Caco-2 (cell line): ENCODE measurements around the gene PDCD6IP. TPM values are rescaled to one million over a fixed set of nuclear protein-coding genes. Genes with fewer than 3 reads are reported as not detected.

ENCODE experiments used
- BruUV-seq: library from RNA; stranded (reverse); fragments of 400-500 nt; replicated peaks from 2 replicates; lab custom pipeline; 2021; lab: Mats Ljungman, UMichigan
- CTCF ChIA-PET: fragments of 300-600 bp; sonication (Branson Sonifier 250); formaldehyde crosslinking; loops from one replicate; lab custom pipeline; 2022; ENCODE audit warnings: antibody characterized with exemption; lab: Charles Lee
- POLR2A ChIA-PET: fragments of 300-600 bp; sonication (Branson Sonifier 250); formaldehyde crosslinking; loops from one replicate; lab custom pipeline; 2022; ENCODE audit warnings: antibody characterized with exemption; lab: Charles Lee
- DNase-seq, 2 experiments: peaks; one replicate each; pipeline versions ENCODE4 v3.0.0 to v3.0.0-alpha.2; 2020 to 2022
- H3K27me3 ChIP-seq: replicated peaks from 2 replicates; pipeline ENCODE4 v1.6.0; 2011; ENCODE audit warnings: low read length; ENCODE audit not compliant: control insufficient read depth, insufficient read depth
- H3K36me3 ChIP-seq: 2 replicates; pipeline ENCODE4 v1.5.1; 2011; ENCODE audit warnings: low read length; ENCODE audit not compliant: control insufficient read depth, insufficient read depth
- H3K4me1 ChIP-seq: fragments of 250-450 bp; sonication (Bioruptor Pico); 2 replicates; pipeline ENCODE4 v1.5.1; 2020; ENCODE audit warnings: mild to moderate bottlenecking
- H3K4me3 ChIP-seq: 2 replicates; pipeline ENCODE4 v1.5.1; 2011; ENCODE audit warnings: low read depth, mild to moderate bottlenecking, control low read depth, low read length
- H3K9me3 ChIP-seq: fragments of 250-450 bp; sonication (Bioruptor Pico); 2 replicates; pipeline ENCODE4 v1.5.1; 2020; ENCODE audit warnings: mild to moderate bottlenecking, moderate library complexity
- H3K27ac Mint-ChIP-seq: one replicate; pipeline ENCODE4 v1.8.0; 2022; ENCODE audit warnings: mixed read lengths; ENCODE audit not compliant: unreplicated experiment
- H3K27me3 Mint-ChIP-seq: one replicate; pipeline ENCODE4 v1.8.0; 2022; ENCODE audit warnings: mixed read lengths; ENCODE audit not compliant: insufficient read depth, unreplicated experiment
- H3K36me3 Mint-ChIP-seq: one replicate; pipeline ENCODE4 v1.8.0; 2022; ENCODE audit warnings: mild to moderate bottlenecking, mixed read lengths; ENCODE audit not compliant: insufficient read depth, unreplicated experiment
- H3K4me1 Mint-ChIP-seq: one replicate; pipeline ENCODE4 v1.8.0; 2022; ENCODE audit warnings: low read depth, mixed read lengths; ENCODE audit not compliant: unreplicated experiment
- H3K4me3 Mint-ChIP-seq: one replicate; pipeline ENCODE4 v1.8.0; 2022; ENCODE audit warnings: mild to moderate bottlenecking, moderate library complexity, mixed read lengths; ENCODE audit not compliant: unreplicated experiment
- H3K9me3 Mint-ChIP-seq: one replicate; pipeline ENCODE4 v1.8.0; 2022; ENCODE audit warnings: mixed read lengths; ENCODE audit not compliant: unreplicated experiment
- CTCF ChIP-seq, 2 experiments: fragments of 200-600 bp in 1 of 2; IDR thresholded peaks; 1 replicate in 1 of 2; 2 replicates in 1 of 2; pipeline versions ENCODE4 v1.5.1 to v1.8.0; 2011 to 2022; ENCODE audit warnings: antibody characterized with exemption in 1 of 2, control low read depth in 1 of 2, inconsistent platforms in 1 of 2, low read depth in 1 of 2, low read length in 1 of 2, mild to moderate bottlenecking in 1 of 2, moderate library complexity in 1 of 2; ENCODE audit not compliant: insufficient read depth in 1 of 2, severe bottlenecking in 1 of 2, unreplicated experiment in 1 of 2
- intact Hi-C: fragments of 100-400 bp; cut with micrococcal nuclease; formaldehyde crosslinking; loops from one replicate; pipeline ENCODE4 v1.10.0; 2022; ENCODE audit not compliant: unreplicated experiment
- total RNA-seq: library from RNA; stranded (reverse); gene quantifications from 2 replicates; pipeline ENCODE4 v1.2.3, GENCODE V29; 2022

The PDCD6IP gene
- total RNA-seq, 1 experiment from 2014 or later: 185 TPM

DNA sequence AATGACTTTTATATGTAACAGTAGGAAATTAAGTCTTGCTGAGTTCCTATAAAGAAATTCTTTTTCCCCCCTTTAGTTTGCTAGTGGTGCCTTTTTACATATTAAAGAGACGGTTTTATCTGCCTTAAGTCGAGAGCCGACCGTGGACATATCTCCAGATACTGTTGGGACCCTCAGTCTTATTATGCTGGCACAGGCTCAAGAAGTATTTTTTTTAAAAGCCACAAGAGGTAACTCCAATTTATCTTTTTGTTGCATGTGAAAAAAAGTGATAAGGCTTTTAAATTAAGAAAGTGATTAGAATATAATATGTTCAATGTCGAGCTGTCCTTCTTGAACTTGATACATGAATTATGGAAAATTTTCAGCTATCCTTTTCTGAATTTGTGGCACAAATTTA is 26.7 kb downstream of the PDCD6IP start:
- DNase-seq: no peak
- H3K4me1 Mint-ChIP-seq: no peaks in the 10 kb centered on the region
- no peak overlapping the region for H3K4me3 ChIP-seq
- no peak overlapping the region for H3K27ac Mint-ChIP-seq
- POLR2A ChIA-PET: no interaction called here
- H3K9me3 ChIP-seq: 0 out of 2 replicates have a peak, but pooled peaks cover 3% of the 10 kb centered on the region
- BruUV-seq: no TSS peak
- no peaks in the 10 kb centered on the region for H3K27me3 Mint-ChIP-seq
- peaks cover 45% of the 10 kb centered on the region for H3K36me3 Mint-ChIP-seq
- H3K4me1 ChIP-seq: no peaks in the 10 kb centered on the region
- H3K9me3 Mint-ChIP-seq: no peaks in the 10 kb centered on the region
- intact Hi-C loops: no loop called here
- H3K36me3 ChIP-seq: no peaks in the 10 kb centered on the region
- no peak for TF ChIP-seq CTCF (IDR thresholded peaks at IDR 0.05; ENCODE audit: insufficient read depth in 1 of 2, low read depth in 1 of 2, low read length in 1 of 2, severe bottlenecking in 1 of 2, unreplicated experiment in 1 of 2)
- H3K4me3 Mint-ChIP-seq: no peak overlapping the region
- H3K27me3 ChIP-seq: no peaks in the 10 kb centered on the region
- CTCF ChIA-PET: no interaction called here

DNA sequence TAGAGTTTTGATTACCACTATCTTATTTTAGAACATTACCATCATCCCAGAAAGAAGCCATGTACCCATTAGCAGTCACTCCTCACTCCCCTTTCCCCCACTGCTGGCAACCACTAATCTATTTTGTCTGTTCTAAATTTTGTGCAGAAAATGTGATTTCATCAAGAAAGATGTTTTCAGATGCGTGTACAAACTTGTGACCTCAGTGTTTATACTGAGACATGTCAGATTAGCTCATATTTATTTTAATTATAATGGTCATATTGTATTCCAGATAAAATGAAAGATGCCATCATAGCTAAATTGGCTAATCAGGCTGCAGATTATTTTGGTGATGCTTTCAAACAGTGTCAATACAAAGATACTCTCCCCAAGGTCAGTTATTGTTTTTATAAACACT is 27.8 kb downstream of the PDCD6IP start:
- Mint-ChIP-seq H3K4me1 (no peaks in the 10 kb centered on the region), H3K27ac (no peak overlapping the region), H3K27me3 (no peaks in the 10 kb centered on the region), H3K9me3 (no peaks in the 10 kb centered on the region), H3K4me3 (no peak overlapping the region), H3K36me3 (peaks cover 52% of the 10 kb centered on the region)
- Histone ChIP-seq H3K4me1 (no peaks in the 10 kb centered on the region), H3K9me3 (no peaks in the 10 kb centered on the region), H3K27me3 (no peaks in the 10 kb centered on the region), H3K4me3 (no peak overlapping the region), H3K36me3 (no peaks in the 10 kb centered on the region)
- no peak for DNase-seq
- ChIA-PET CTCF (no interaction called here), POLR2A (no interaction called here)
- intact Hi-C loops: loop anchor here (1.0 kb wide), 1 partner anchor 22 kb away; no protein-coding TSS in a partner anchor
- no peak for TF ChIP-seq CTCF (IDR thresholded peaks at IDR 0.05; ENCODE audit: insufficient read depth in 1 of 2, low read depth in 1 of 2, low read length in 1 of 2, severe bottlenecking in 1 of 2, unreplicated experiment in 1 of 2)
- no TSS peak for BruUV-seq

- H3K4me1 Mint-ChIP-seq: no peaks in the 10 kb centered on the region
- POLR2A ChIA-PET: no interaction called here
- Histone ChIP-seq H3K27me3 (no peaks in the 10 kb centered on the region), H3K9me3 (no peaks in the 10 kb centered on the region), H3K4me1 (no peaks in the 10 kb centered on the region), H3K4me3 (no peak overlapping the region), H3K36me3 (no peaks in the 10 kb centered on the region)
- no peaks in the 10 kb centered on the region for H3K27me3 Mint-ChIP-seq
- no peak for TF ChIP-seq CTCF (IDR thresholded peaks at IDR 0.05; ENCODE audit: insufficient read depth in 1 of 2, low read depth in 1 of 2, low read length in 1 of 2, severe bottlenecking in 1 of 2, unreplicated experiment in 1 of 2)
- no peak for DNase-seq
- no peak overlapping the region for H3K27ac Mint-ChIP-seq
- H3K4me3 Mint-ChIP-seq: no peak overlapping the region
- CTCF ChIA-PET: no interaction called here
- no TSS peak for BruUV-seq
- H3K9me3 Mint-ChIP-seq: no peaks in the 10 kb centered on the region
- intact Hi-C loops: loop anchor here (1.0 kb wide), 1 partner anchor 22 kb away; no protein-coding TSS in a partner anchor
- H3K36me3 Mint-ChIP-seq: peaks cover 47% of the 10 kb centered on the region
Measured at GRCh38 chr3:33826688-33827087, 28.3 kb downstream of the PDCD6IP start.
